WTC11 (cell line): Measurements from ENCODE around the gene CDKN3. TPM values are rescaled to one million over a fixed set of nuclear protein-coding genes. Genes with fewer than 3 reads are reported as not detected.

Source experiments
- ATAC-seq: fragments of 200-7000 bp; cut with Tn5 transposase; 2 replicates; pipeline ENCODE4 v1.10.0; 2021; ENCODE audit warnings: mild to moderate bottlenecking, moderate library complexity
- CTCF ChIA-PET: fragments of 300-600 bp; sonication (Branson Sonifier 250); formaldehyde crosslinking; loops from one replicate; lab custom pipeline; 2021; ENCODE audit warnings: antibody characterized with exemption; lab: Charles Lee
- POLR2A ChIA-PET: fragments of 350-600 bp; sonication (Branson Sonifier 250); formaldehyde crosslinking; loops from one replicate; lab custom pipeline; 2021; ENCODE audit warnings: antibody characterized with exemption; lab: Charles Lee
- DNase-seq: peaks from one replicate; pipeline ENCODE4 v3.0.0; 2021; ENCODE audit warnings: low spot score
- H3K27ac Mint-ChIP-seq: 2 replicates; pipeline ENCODE4 v1.8.0; 2021; ENCODE audit warnings: mixed read lengths
- H3K27me3 Mint-ChIP-seq: 2 replicates; pipeline ENCODE4 v1.8.0; 2021; ENCODE audit warnings: low read depth, mild to moderate bottlenecking, moderate library complexity, mixed read lengths
- H3K36me3 Mint-ChIP-seq: 2 replicates; pipeline ENCODE4 v1.8.0; 2021; ENCODE audit warnings: mixed read lengths
- H3K4me1 Mint-ChIP-seq: 2 replicates; pipeline ENCODE4 v1.8.0; 2022; ENCODE audit warnings: mixed read lengths
- H3K4me3 Mint-ChIP-seq: 2 replicates; pipeline ENCODE4 v1.8.0; 2021; ENCODE audit warnings: mild to moderate bottlenecking, moderate library complexity, mixed read lengths
- H3K9me3 Mint-ChIP-seq: 2 replicates; pipeline ENCODE4 v1.8.0; 2021; ENCODE audit warnings: mixed read lengths
- ATF3 ChIP-seq: sonication (generic); formaldehyde crosslinking; conservative IDR thresholded peaks from 2 replicates; pipeline ENCODE4 v1.8.1; 2022; ENCODE audit warnings: mild to moderate bottlenecking, missing genetic modification reagents
- ESRRA ChIP-seq: sonication (generic); formaldehyde crosslinking; IDR thresholded peaks from 2 replicates; pipeline ENCODE4 v1.8.1; 2022; ENCODE audit warnings: mild to moderate bottlenecking, missing genetic modification reagents, borderline replicate concordance
- FOXJ3 ChIP-seq: sonication (generic); formaldehyde crosslinking; IDR thresholded peaks from 2 replicates; pipeline ENCODE4 v1.9.0; 2021; ENCODE audit warnings: missing genetic modification reagents, mild to moderate bottlenecking, borderline replicate concordance
- GRHL2 ChIP-seq: fragments of 250-450 bp; sonication (Bioruptor Pico); IDR thresholded peaks from 2 replicates; pipeline ENCODE4 v1.8.0; 2022; ENCODE audit warnings: mild to moderate bottlenecking, moderate library complexity; ENCODE audit not compliant: insufficient replicate concordance, severe bottlenecking
- HMGXB4 ChIP-seq: sonication (generic); formaldehyde crosslinking; IDR thresholded peaks from 2 replicates; pipeline ENCODE4 v1.8.1; 2023; ENCODE audit warnings: mild to moderate bottlenecking, moderate library complexity, missing genetic modification reagents
- IRF2 ChIP-seq: sonication (generic); formaldehyde crosslinking; IDR thresholded peaks from 2 replicates; pipeline ENCODE4 v1.8.0; 2022; ENCODE audit warnings: low read depth, missing genetic modification reagents, borderline replicate concordance
- JUN ChIP-seq: sonication (generic); formaldehyde crosslinking; IDR thresholded peaks from 2 replicates; pipeline ENCODE4 v1.8.0; 2023; ENCODE audit warnings: mild to moderate bottlenecking, missing genetic modification reagents
- MXD4 ChIP-seq: fragments of 250-450 bp; sonication (Bioruptor Pico); IDR thresholded peaks from 2 replicates; pipeline ENCODE4 v1.8.0; 2021; ENCODE audit warnings: mild to moderate bottlenecking, moderate library complexity, borderline replicate concordance
- MYBL2 ChIP-seq: sonication (generic); formaldehyde crosslinking; IDR thresholded peaks from 2 replicates; pipeline ENCODE4 v1.8.1; 2023; ENCODE audit warnings: mild to moderate bottlenecking, moderate library complexity, missing genetic modification reagents
- NR1H2 ChIP-seq: sonication (generic); formaldehyde crosslinking; IDR thresholded peaks from 2 replicates; pipeline ENCODE4 v1.9.0; 2021; ENCODE audit warnings: mild to moderate bottlenecking, moderate library complexity, missing genetic modification reagents
- TCF7 ChIP-seq: sonication (generic); formaldehyde crosslinking; IDR thresholded peaks from 2 replicates; pipeline ENCODE4 v1.8.0; 2022; ENCODE audit warnings: mild to moderate bottlenecking, low read depth, missing genetic modification reagents, moderate library complexity
- TP53 ChIP-seq: sonication (generic); formaldehyde crosslinking; IDR thresholded peaks from 2 replicates; pipeline ENCODE4 v1.8.1; 2023; ENCODE audit warnings: mild to moderate bottlenecking, missing genetic modification reagents
- ZNF138 ChIP-seq: sonication (generic); formaldehyde crosslinking; conservative IDR thresholded peaks from 2 replicates; pipeline ENCODE4 v1.8.1; 2022; ENCODE audit warnings: mild to moderate bottlenecking, moderate library complexity, missing genetic modification reagents
- ZNF317 ChIP-seq: sonication (generic); formaldehyde crosslinking; IDR thresholded peaks from 2 replicates; pipeline ENCODE4 v1.8.1; 2023; ENCODE audit warnings: low read depth, mild to moderate bottlenecking, moderate library complexity, missing genetic modification reagents, borderline replicate concordance
- ZNF416 ChIP-seq: fragments of 250-450 bp; sonication (Bioruptor Pico); IDR thresholded peaks from 2 replicates; pipeline ENCODE4 v1.9.0; 2021; ENCODE audit warnings: mild to moderate bottlenecking, inconsistent platforms
- ZNF671 ChIP-seq: fragments of 250-450 bp; sonication (Bioruptor Pico); IDR thresholded peaks from 2 replicates; pipeline ENCODE4 v1.8.0; 2021; ENCODE audit warnings: mild to moderate bottlenecking
- total RNA-seq: library from RNA; stranded (reverse); gene quantifications from 3 replicates; pipeline ENCODE4 v1.2.3, GENCODE V29; 2021
- TF ChIP-seq, protein P1 (sequence below): sonication (generic); formaldehyde crosslinking; IDR thresholded peaks from 2 replicates; pipeline ENCODE4 v1.8.0; 2022; ENCODE audit warnings: mild to moderate bottlenecking, missing genetic modification reagents
- TF ChIP-seq, protein P2 (sequence below): sonication (generic); formaldehyde crosslinking; IDR thresholded peaks from 2 replicates; pipeline ENCODE4 v1.8.0; 2022; ENCODE audit warnings: mild to moderate bottlenecking, missing genetic modification reagents
- TF ChIP-seq, protein P3 (sequence below): fragments of 250-450 bp; sonication (Bioruptor Pico); IDR thresholded peaks from 2 replicates; pipeline ENCODE4 v1.9.0; 2021; ENCODE audit warnings: mild to moderate bottlenecking
- TF ChIP-seq, protein P4 (sequence below): sonication (generic); formaldehyde crosslinking; IDR thresholded peaks from 2 replicates; pipeline ENCODE4 v1.8.1; 2022; ENCODE audit warnings: mild to moderate bottlenecking, moderate library complexity, missing genetic modification reagents
- TF ChIP-seq, protein P5 (sequence below): fragments of 250-450 bp; sonication (Bioruptor Pico); IDR thresholded peaks from 2 replicates; pipeline ENCODE4 v1.9.0; 2021; ENCODE audit warnings: mild to moderate bottlenecking, borderline replicate concordance

Gene CDKN3
- total RNA-seq, 1 experiment from 2014 or later = 55.4 TPM

DNA sequence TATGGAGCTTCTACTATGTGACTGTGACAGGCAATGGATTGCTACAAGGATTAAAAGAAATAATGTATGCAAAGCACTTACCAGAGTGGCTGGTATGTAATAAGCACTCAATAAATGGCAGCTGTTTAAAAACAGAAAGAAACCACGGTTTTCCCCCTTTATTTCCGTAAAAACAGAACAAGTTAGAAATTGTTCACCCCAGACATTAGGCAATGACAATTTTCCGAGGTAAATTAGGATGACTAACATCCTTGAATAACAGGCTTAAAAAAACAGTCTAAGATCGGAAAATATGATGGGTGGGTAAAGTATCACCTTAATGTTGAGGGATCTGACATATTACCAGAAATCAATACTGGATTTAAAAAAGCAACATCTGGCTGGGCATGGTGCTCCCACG, 65.2 kb downstream of the CDKN3 start:
- Mint-ChIP-seq H3K9me3 (peaks cover 31% of the 10 kb centered on the region), H3K36me3 (peaks cover 22% of the 10 kb centered on the region), H3K27ac (no peak overlapping the region), H3K4me1 (no peaks in the 10 kb centered on the region), H3K27me3 (no peaks in the 10 kb centered on the region), H3K4me3 (no peak overlapping the region)
- POLR2A ChIA-PET = no interaction called here
- no peak for DNase-seq
- no peak for ATAC-seq
- no peak for TF ChIP-seq TP53 (CRISPR knock-in tag)
- TF ChIP-seq, protein P1, sequence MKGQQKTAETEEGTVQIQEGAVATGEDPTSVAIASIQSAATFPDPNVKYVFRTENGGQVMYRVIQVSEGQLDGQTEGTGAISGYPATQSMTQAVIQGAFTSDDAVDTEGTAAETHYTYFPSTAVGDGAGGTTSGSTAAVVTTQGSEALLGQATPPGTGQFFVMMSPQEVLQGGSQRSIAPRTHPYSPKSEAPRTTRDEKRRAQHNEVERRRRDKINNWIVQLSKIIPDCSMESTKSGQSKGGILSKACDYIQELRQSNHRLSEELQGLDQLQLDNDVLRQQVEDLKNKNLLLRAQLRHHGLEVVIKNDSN (CRISPR knock-in tag) = no peak
- TF ChIP-seq HMGXB4 (CRISPR knock-in tag) = no peak
- TF ChIP-seq NR1H2 (CRISPR knock-in tag) = no peak
- TF ChIP-seq, protein P2, sequence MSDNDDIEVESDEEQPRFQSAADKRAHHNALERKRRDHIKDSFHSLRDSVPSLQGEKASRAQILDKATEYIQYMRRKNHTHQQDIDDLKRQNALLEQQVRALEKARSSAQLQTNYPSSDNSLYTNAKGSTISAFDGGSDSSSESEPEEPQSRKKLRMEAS (CRISPR knock-in tag) = no peak
- TF ChIP-seq MYBL2 (CRISPR knock-in tag) = no peak
- no peak for TF ChIP-seq JUN (CRISPR knock-in tag)
- TF ChIP-seq ESRRA (CRISPR knock-in tag) = no peak
- no peak for TF ChIP-seq ZNF138 (CRISPR knock-in tag)
- TF ChIP-seq ATF3 (CRISPR knock-in tag) = no peak
- TF ChIP-seq ZNF671 (CRISPR knock-in tag) = no peak
- TF ChIP-seq, protein P3, sequence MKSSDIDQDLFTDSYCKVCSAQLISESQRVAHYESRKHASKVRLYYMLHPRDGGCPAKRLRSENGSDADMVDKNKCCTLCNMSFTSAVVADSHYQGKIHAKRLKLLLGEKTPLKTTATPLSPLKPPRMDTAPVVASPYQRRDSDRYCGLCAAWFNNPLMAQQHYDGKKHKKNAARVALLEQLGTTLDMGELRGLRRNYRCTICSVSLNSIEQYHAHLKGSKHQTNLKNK (CRISPR knock-in tag) = no peak
- CTCF ChIA-PET = interaction anchor here (1.1 kb wide), 2 partner anchors 311 to 312 kb away, joined by 3 read pairs; no protein-coding TSS in a partner anchor

DNA sequence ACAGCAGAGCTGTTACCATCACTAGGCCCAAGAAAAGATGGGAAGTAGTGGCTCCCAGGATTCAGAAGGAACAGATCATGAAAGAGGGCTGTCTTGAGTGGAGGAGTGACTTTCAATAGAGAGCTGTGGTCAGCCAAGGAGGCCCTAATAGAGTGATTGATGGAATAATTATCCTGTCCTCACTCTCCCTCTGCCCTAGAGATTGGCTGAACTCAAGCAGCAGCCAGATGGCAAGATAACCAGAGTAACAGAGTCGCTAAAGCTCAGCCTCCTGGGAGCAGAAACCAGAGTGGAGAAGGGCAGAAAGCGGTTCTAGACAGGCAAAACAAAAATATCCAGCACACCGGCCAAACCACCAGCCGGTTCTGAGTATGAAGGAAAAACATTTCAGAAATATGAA, 68.8 kb downstream of the CDKN3 start:
- no peaks in the 10 kb centered on the region for H3K4me1 Mint-ChIP-seq
- H3K27me3 Mint-ChIP-seq = peaks cover 6% of the 10 kb centered on the region
- TF ChIP-seq IRF2 (CRISPR knock-in tag) (no peak), MXD4 (CRISPR knock-in tag) (no peak), FOXJ3 (CRISPR knock-in tag) (no peak), ZNF317 (CRISPR knock-in tag) (no peak), GRHL2 (CRISPR knock-in tag) (no peak), ZNF416 (no peak), TCF7 (CRISPR knock-in tag) (no peak)
- TF ChIP-seq, protein P4, sequence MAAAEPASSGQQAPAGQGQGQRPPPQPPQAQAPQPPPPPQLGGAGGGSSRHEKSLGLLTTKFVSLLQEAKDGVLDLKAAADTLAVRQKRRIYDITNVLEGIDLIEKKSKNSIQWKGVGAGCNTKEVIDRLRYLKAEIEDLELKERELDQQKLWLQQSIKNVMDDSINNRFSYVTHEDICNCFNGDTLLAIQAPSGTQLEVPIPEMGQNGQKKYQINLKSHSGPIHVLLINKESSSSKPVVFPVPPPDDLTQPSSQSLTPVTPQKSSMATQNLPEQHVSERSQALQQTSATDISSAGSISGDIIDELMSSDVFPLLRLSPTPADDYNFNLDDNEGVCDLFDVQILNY = no peak
- TF ChIP-seq, protein P5, sequence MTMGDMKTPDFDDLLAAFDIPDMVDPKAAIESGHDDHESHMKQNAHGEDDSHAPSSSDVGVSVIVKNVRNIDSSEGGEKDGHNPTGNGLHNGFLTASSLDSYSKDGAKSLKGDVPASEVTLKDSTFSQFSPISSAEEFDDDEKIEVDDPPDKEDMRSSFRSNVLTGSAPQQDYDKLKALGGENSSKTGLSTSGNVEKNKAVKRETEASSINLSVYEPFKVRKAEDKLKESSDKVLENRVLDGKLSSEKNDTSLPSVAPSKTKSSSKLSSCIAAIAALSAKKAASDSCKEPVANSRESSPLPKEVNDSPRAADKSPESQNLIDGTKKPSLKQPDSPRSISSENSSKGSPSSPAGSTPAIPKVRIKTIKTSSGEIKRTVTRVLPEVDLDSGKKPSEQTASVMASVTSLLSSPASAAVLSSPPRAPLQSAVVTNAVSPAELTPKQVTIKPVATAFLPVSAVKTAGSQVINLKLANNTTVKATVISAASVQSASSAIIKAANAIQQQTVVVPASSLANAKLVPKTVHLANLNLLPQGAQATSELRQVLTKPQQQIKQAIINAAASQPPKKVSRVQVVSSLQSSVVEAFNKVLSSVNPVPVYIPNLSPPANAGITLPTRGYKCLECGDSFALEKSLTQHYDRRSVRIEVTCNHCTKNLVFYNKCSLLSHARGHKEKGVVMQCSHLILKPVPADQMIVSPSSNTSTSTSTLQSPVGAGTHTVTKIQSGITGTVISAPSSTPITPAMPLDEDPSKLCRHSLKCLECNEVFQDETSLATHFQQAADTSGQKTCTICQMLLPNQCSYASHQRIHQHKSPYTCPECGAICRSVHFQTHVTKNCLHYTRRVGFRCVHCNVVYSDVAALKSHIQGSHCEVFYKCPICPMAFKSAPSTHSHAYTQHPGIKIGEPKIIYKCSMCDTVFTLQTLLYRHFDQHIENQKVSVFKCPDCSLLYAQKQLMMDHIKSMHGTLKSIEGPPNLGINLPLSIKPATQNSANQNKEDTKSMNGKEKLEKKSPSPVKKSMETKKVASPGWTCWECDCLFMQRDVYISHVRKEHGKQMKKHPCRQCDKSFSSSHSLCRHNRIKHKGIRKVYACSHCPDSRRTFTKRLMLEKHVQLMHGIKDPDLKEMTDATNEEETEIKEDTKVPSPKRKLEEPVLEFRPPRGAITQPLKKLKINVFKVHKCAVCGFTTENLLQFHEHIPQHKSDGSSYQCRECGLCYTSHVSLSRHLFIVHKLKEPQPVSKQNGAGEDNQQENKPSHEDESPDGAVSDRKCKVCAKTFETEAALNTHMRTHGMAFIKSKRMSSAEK (CRISPR knock-in tag) = no peak
- H3K4me3 Mint-ChIP-seq = no peak overlapping the region
- H3K9me3 Mint-ChIP-seq = peaks cover 18% of the 10 kb centered on the region
- no peak for ATAC-seq
- H3K36me3 Mint-ChIP-seq = peaks cover 17% of the 10 kb centered on the region
- ChIA-PET POLR2A (interaction anchor here (0.9 kb wide), 1 partner anchor 23 kb away, joined by 3 read pairs; no protein-coding TSS in a partner anchor), CTCF (no interaction called here)
- DNase-seq = no peak
- H3K27ac Mint-ChIP-seq = no peak overlapping the region
